ENCODE measurements around the gene TSSK1B. TPM values are rescaled to one million over a fixed set of nuclear protein-coding genes. Genes with fewer than 3 reads are reported as not detected.
"Not testable (repeated sequence)": the region's sequence is repeated elsewhere in the genome, so short reads cannot be mapped to it uniquely, and the experiment has no call there.

The TSSK1B gene
- total and polyA plus RNA-seq, 2 experiments from 2014 or later, result 0.52 TPM; not detected in 1

- no peaks in the 10 kb centered on the region for H3K79me2 ChIP-seq (replicated peaks; ENCODE audit: insufficient read depth)
- TF ChIP-seq POLR2AphosphoS5 (IDR thresholded peaks at IDR 0.05; ENCODE audit: low read depth), result no peak
- TF ChIP-seq REST (IDR thresholded peaks at IDR 0.05; ENCODE audit: unreplicated experiment), result no peak
- no peak for TF ChIP-seq CREB1 (CRISPR knock-in tag; IDR thresholded peaks at IDR 0.05; ENCODE audit: low read depth)
- no peak for TF ChIP-seq EZH2phosphoT487 (IDR thresholded peaks at IDR 0.05; ENCODE audit: unreplicated experiment)
- TF ChIP-seq CTCF (conservative IDR thresholded peaks at IDR 0.05; ENCODE audit: low read depth in 2 of 2), result no peak
- no peak for TF ChIP-seq ZNF114 (CRISPR knock-in tag; IDR thresholded peaks at IDR 0.05)
- no peak for TF ChIP-seq JUNB (IDR thresholded peaks at IDR 0.05; ENCODE audit: unreplicated experiment)
- no peak for TF ChIP-seq NANOG (IDR thresholded peaks at IDR 0.05; ENCODE audit: borderline replicate concordance)
- TF ChIP-seq ETS1 (IDR thresholded peaks at IDR 0.05), result no peak
- no peak for TF ChIP-seq EZH2 (IDR thresholded peaks at IDR 0.05; ENCODE audit: low read depth, unreplicated experiment)
These were observed 30.5 kb downstream of the TSSK1B start for GRCh38 chr5:113404269-113404668.

GRCh38 chr5:113397986-113398385 lies 36.8 kb downstream of the TSSK1B start:
- H3K4me3 ChIP-seq; H4K20me1 ChIP-seq (replicated peaks; ENCODE audit: insufficient read depth); H3K27ac Mint-ChIP-seq; H3K4me1 ChIP-seq (ENCODE audit: insufficient read depth); H3K27ac ChIP-seq (ENCODE audit: low read depth); H3K36me3 ChIP-seq (ENCODE audit: insufficient read depth); H3K9me3 Mint-ChIP-seq; H3K27me3 ChIP-seq (ENCODE audit: insufficient read depth); H3K79me2 ChIP-seq (replicated peaks; ENCODE audit: insufficient read depth); H3K4me1 Mint-ChIP-seq; ATAC-seq; H2AFZ ChIP-seq; H3F3A ChIP-seq (replicated peaks; ENCODE audit: low read depth); H3K4me3 Mint-ChIP-seq; H3K9me2 ChIP-seq (ENCODE audit: insufficient read depth); H3K27me3 Mint-ChIP-seq (ENCODE audit: insufficient read depth, low read depth, poor library complexity); H3K4me2 ChIP-seq; DNase-seq (ENCODE audit: low spot score); H3K36me3 Mint-ChIP-seq (ENCODE audit: low read depth): not testable (repeated sequence)

More at GRCh38 chr5:113404269-113404668, 30.5 kb downstream of the TSSK1B start:
- Histone ChIP-seq H4K20me1 (replicated peaks; ENCODE audit: insufficient read depth) (no peaks in the 10 kb centered on the region), H3K9me2 (ENCODE audit: insufficient read depth) (no peaks in the 10 kb centered on the region), H3K27ac (ENCODE audit: low read depth) (no peak overlapping the region), H3F3A (replicated peaks; ENCODE audit: low read depth) (no peaks in the 10 kb centered on the region), H3K27me3 (ENCODE audit: insufficient read depth) (no peaks in the 10 kb centered on the region), H2AFZ (no peak overlapping the region), H3K4me1 (ENCODE audit: insufficient read depth) (no peaks in the 10 kb centered on the region), H3K36me3 (ENCODE audit: insufficient read depth) (no peaks in the 10 kb centered on the region), H3K4me2 (no peak overlapping the region), H3K4me3 (no peak overlapping the region)
- no peaks in the 10 kb centered on the region for H3K36me3 Mint-ChIP-seq (ENCODE audit: low read depth)
- no peaks in the 10 kb centered on the region for H3K9me3 Mint-ChIP-seq
- no peaks in the 10 kb centered on the region for H3K4me1 Mint-ChIP-seq
- ATAC-seq (no peak), DNase-seq (ENCODE audit: low spot score) (no peak)
- H3K27ac Mint-ChIP-seq, result no peak overlapping the region
- H3K4me3 Mint-ChIP-seq, result no peak overlapping the region
- H3K27me3 Mint-ChIP-seq (ENCODE audit: insufficient read depth, low read depth, poor library complexity), result peaks cover 2% of the 10 kb centered on the region

Data from GM23338 (cell line).